Neural progenitor cell (in vitro differentiated cells): Measurements from ENCODE around the gene CDH3.

Source experiments
- EZH2 ChIP-seq: fragments of 200-600 bp; sonication (generic); IDR thresholded peaks from 2 replicates; pipeline ENCODE4 v1.6.1; 2017; ENCODE audit warnings: antibody characterized with exemption, mild to moderate bottlenecking, moderate library complexity
- EZH2phosphoT487 ChIP-seq: fragments of 200-600 bp; sonication (generic); IDR thresholded peaks from 2 replicates; pipeline ENCODE4 v1.6.1; 2017; ENCODE audit warnings: antibody characterized with exemption
- TF ChIP-seq, protein P1 (sequence below): fragments of 200-600 bp; sonication (generic); IDR thresholded peaks from 2 replicates; pipeline ENCODE4 v1.5.1; 2017; ENCODE audit warnings: antibody characterized with exemption, mild to moderate bottlenecking

DNA sequence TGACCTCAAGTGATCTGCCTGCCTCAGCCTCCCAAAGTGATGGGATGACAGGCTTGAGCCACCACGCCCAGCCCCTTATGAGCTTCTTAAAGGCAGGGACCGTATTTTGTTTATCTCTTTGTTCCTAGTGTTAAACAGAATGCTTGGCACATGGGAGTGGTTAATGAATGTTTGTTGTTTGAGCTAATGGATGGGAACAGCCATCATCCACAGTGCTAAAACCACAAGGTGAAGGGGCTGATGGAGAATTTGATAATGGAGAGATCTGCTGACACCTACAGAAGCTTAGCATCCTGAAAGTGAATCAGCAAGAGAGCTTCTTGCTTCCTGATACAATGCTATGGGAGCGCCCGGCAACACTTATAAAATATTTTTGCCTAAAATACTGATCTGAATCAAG, 83.4 kb downstream of the CDH3 start:
- TF ChIP-seq, protein P1, sequence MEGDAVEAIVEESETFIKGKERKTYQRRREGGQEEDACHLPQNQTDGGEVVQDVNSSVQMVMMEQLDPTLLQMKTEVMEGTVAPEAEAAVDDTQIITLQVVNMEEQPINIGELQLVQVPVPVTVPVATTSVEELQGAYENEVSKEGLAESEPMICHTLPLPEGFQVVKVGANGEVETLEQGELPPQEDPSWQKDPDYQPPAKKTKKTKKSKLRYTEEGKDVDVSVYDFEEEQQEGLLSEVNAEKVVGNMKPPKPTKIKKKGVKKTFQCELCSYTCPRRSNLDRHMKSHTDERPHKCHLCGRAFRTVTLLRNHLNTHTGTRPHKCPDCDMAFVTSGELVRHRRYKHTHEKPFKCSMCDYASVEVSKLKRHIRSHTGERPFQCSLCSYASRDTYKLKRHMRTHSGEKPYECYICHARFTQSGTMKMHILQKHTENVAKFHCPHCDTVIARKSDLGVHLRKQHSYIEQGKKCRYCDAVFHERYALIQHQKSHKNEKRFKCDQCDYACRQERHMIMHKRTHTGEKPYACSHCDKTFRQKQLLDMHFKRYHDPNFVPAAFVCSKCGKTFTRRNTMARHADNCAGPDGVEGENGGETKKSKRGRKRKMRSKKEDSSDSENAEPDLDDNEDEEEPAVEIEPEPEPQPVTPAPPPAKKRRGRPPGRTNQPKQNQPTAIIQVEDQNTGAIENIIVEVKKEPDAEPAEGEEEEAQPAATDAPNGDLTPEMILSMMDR: no peak
- TF ChIP-seq EZH2 (no peak), EZH2phosphoT487 (no peak)
